ENCODE data around the gene IDS. TPM values are rescaled to one million over a fixed set of nuclear protein-coding genes. Genes with fewer than 3 reads are reported as not detected.
"Not testable (repeated sequence)": the region's sequence is repeated elsewhere in the genome, so short reads cannot be mapped to it uniquely, and the experiment has no call there.

IDS gene
- total RNA-seq, 1 donor from 2014 or later, result 24.2 TPM

DNA sequence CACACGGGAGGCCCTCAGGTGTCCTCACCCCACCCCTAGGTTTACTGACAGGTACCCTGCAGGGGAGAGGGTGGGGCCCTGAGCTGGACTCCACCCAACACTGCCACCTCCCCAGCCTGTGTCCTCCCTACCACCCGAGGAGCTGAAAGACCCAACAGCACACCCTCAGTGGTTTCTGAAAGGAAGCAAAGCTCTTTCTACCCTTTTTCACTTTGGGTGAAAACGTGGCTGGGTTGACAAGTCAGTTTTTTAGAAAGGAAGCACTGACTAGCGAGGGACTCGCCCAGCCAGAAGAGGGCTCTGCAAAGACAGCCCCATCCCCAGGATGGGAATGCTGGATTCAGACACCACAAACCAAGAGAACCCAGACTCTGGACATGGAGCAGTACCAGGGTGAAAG lies 2.2 kb downstream of the IDS start:
- DNase-seq (ENCODE audit: low read depth in 2 of 2), result not testable (repeated sequence)

GRCh38 chrX:149499766-149500165 lies 5.3 kb downstream of the IDS start:
- no peak for DNase-seq (ENCODE audit: low read depth in 2 of 2)

- no peak for DNase-seq (ENCODE audit: low read depth in 2 of 2)
These were observed 6.3 kb downstream of the IDS start for GRCh38 chrX:149498767-149499166.

GRCh38 chrX:149497626-149498025 lies 7.5 kb downstream of the IDS start:
- DNase-seq (ENCODE audit: low read depth in 2 of 2), result no peak

GRCh38 chrX:149497054-149497453 lies 8.1 kb downstream of the IDS start:
- DNase-seq (ENCODE audit: low read depth in 2 of 2), result no peak

- peak; percentile 58 to 78 for DNase-seq (ENCODE audit: low read depth in 2 of 2)
These were observed 9.5 kb downstream of the IDS start for GRCh38 chrX:149495573-149496071.

GRCh38 chrX:149494844-149495565 lies 10.1 kb downstream of the IDS start:
- no peak for DNase-seq (ENCODE audit: low read depth in 2 of 2)

- DNase-seq (ENCODE audit: low read depth in 2 of 2), result no peak
These were observed 11.2 kb downstream of the IDS start for GRCh38 chrX:149493567-149494562.

- no peak for DNase-seq (ENCODE audit: low read depth in 2 of 2)
These were observed 13.3 kb downstream of the IDS start for GRCh38 chrX:149491812-149492211.

DNA sequence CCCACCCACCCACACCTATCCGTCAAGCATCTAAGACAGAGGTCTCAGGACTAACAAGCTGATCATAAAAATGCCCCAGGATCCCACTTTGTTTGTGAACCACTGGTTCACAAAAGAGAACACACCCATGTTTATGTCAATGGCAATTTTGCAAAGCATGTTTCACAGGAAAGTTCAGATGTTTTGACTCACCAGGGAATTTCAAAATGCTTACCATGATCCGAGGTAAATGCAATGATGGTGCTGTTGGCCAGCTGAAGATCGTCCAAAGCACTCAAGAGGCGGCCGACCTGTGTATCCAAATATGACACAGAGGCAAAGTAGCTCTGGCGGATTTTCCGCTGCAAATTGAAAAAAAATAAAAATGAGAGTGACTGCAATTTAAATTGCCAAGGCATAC lies 15.0 kb downstream of the IDS start:
- no peak for DNase-seq (ENCODE audit: low read depth in 2 of 2)

- not testable (repeated sequence) for DNase-seq (ENCODE audit: low read depth in 2 of 2)
These were observed 16.6 kb downstream of the IDS start for GRCh38 chrX:149488411-149489052.

GRCh38 chrX:149488008-149488407 lies 17.1 kb downstream of the IDS start:
- DNase-seq (ENCODE audit: low read depth in 2 of 2), result not testable (repeated sequence)

GRCh38 chrX:149487292-149487691 lies 17.8 kb downstream of the IDS start:
- no peak for DNase-seq (ENCODE audit: low read depth in 2 of 2)

DNA sequence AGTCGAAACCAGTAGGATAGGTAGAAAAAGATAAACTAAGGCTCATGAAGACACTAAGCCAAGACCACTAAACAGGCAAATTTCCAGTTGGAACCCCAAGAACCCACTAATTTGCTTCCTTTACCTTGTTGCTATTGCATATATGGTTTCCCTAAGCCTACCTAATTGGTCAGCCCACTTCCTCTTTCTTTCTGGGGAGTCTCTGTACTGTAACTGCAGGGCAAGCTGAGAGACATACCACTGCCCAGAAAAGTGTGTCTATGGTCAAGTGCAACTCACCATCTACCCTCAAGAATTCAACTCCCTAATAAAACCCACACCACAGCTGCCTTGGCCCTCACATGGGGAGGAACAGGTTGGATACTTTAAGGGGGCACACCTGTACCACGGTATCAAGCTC lies 28.6 kb downstream of the IDS start:
- no peak for DNase-seq (ENCODE audit: low read depth in 2 of 2)

GRCh38 chrX:149473966-149474365 lies 31.1 kb downstream of the IDS start:
- peak; percentile 14 to 73 for DNase-seq (ENCODE audit: low read depth in 2 of 2)

- DNase-seq (ENCODE audit: low read depth in 2 of 2), result no peak
These were observed 32.0 kb downstream of the IDS start for GRCh38 chrX:149473092-149473491.

- DNase-seq (ENCODE audit: low read depth in 2 of 2), result peak in 1 of 2 donors; percentile 20
These were observed 32.5 kb downstream of the IDS start for GRCh38 chrX:149472625-149473024.

DNA sequence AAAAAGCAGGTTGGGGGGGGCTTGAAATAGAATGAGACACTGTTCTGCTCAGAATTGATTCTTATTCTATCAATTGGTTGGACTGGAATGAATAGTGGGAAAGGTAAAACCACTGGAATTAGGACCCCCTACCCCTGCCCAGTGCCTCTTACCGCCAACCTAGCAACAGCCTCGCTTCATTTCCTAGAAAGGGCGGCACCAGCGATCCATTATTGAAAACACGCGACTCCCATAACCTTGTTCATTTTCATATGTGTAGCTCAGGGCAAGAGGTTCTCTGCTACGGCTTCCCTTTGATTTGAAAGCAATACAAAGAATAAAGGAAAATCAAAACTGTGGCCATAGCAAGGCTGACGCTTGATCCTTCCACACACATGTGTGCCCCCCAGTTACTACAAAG lies 33.7 kb downstream of the IDS start:
- DNase-seq (ENCODE audit: low read depth in 2 of 2), result no peak

DNA sequence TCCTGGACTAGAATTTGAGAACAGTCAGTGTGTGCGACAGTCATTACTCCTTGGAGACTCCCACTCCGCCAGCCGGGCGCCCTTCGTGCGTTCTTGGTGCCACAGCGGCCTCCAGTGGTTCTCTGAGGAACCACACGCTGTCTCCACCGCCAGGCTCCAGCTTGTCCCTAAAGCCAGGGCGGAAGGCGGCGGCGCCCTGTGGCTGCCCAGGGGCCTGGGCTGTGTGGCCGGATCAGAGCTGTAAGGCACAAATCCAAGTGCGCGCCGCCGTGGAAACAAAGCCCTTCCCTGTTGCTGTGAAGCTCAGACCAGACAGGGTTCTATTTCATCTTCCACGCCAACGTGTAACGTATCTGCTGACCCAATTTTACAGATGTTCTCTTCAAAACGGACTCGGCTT lies 34.2 kb downstream of the IDS start:
- peak; percentile 61 to 83 for DNase-seq (ENCODE audit: low read depth in 2 of 2)

DNA sequence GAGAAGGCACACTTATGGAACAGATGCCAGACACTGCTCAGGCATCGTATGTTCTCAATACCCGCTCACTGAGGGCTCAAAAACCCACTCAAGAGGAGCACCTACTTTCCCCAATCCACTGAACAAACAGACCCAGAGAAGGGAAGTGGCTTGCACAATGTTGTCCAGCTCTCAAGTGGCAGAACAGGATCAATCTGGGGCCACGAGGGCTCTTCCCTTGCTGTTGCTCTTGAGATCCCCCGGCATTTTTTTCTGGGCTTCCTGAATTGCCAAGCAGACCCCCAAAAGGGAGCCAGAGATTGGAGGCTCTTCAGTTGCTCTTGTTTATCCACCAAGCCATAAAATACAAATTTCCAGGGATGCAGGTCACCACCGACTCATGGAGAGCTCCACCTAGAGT lies 35.7 kb downstream of the IDS start:
- DNase-seq (ENCODE audit: low read depth in 2 of 2), result no peak

GRCh38 chrX:149467920-149468319 lies 37.2 kb downstream of the IDS start:
- DNase-seq (ENCODE audit: low read depth in 2 of 2), result no peak

DNA sequence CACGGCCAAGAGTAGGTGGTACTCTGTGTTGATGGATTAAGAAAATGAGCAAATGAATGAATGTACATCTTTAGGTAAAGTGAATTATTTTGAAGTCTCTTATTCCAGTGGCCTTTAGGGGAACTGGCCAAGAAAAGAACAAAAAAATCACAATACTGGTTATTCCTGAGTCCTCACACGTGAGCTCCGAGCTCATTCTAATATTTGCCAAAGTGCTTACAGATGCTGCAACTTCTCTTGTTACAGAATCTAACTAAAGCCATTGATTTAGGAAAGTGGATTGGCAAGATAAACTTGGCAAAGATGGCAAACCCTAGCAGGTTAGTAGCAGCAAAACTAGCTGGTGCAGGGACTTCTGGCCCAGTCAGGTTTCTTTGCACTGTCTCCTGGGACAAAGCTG lies 37.6 kb downstream of the IDS start:
- DNase-seq (ENCODE audit: low read depth in 2 of 2), result no peak

All from lung microvascular endothelial cell (primary cell).